ENCODE measurements around the gene IQCK. TPM values are rescaled to one million over a fixed set of nuclear protein-coding genes. Genes with fewer than 3 reads are reported as not detected.

IQCK gene
- total and polyA plus RNA-seq, 4 donors = 4.0 to 10.0 (median 5.7) TPM

DNA sequence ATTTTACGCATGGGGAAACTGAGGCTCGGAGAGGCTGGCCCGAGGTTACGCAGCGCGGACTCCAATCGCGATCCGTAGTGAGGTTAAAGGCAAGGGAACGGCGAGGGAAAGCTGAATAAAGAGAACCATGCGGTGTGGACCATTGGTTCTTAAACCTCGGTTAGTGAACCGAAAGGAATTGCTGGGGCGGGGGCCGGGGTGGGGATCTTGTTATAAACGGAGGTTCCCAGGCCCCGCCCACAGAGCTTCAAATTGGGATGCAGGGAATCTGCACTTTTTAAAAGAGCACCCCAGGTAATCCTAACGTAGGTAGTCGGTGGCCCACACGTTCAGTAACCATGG, 524 bp downstream of the IQCK start:
- Histone ChIP-seq H3K27me3 (ENCODE audit: control insufficient read depth in 1 of 2, insufficient read depth in 2 of 2, low read length in 1 of 2) (no peaks in the 10 kb centered on the region), H3K4me1 (ENCODE audit: control insufficient read depth in 1 of 2, insufficient read depth in 2 of 2, low read length in 2 of 2) (no peaks in the 10 kb centered on the region), H3K27ac (ENCODE audit: low read depth in 1 of 2, low read length in 2 of 2) (no peak overlapping the region), H3K9me3 (ENCODE audit: control insufficient read depth, low read length) (no peaks in the 10 kb centered on the region), H3K36me3 (ENCODE audit: control insufficient read depth in 1 of 2, insufficient read depth in 2 of 2, low read length in 1 of 2) (no peaks in the 10 kb centered on the region), H3K4me3 (ENCODE audit: low read length in 2 of 2) (peak overlapping the region; percentile 71 to 91)
- DNase-seq (no peak), ATAC-seq (ENCODE audit: low FRiP score) (no peak)
- WGBS, 2 donors = 0 to 1% methylated on average over 21 of the region's 21 CpGs
- intact Hi-C loops (cut with DNase I) = loop anchor here (1.0 to 10.0 kb wide), 3 partner anchors 164 to 169 kb away; partner anchors contain the start of genes GPRC5B (in 1 of the 2) and VPS35L (in 1 of the 2)

DNA sequence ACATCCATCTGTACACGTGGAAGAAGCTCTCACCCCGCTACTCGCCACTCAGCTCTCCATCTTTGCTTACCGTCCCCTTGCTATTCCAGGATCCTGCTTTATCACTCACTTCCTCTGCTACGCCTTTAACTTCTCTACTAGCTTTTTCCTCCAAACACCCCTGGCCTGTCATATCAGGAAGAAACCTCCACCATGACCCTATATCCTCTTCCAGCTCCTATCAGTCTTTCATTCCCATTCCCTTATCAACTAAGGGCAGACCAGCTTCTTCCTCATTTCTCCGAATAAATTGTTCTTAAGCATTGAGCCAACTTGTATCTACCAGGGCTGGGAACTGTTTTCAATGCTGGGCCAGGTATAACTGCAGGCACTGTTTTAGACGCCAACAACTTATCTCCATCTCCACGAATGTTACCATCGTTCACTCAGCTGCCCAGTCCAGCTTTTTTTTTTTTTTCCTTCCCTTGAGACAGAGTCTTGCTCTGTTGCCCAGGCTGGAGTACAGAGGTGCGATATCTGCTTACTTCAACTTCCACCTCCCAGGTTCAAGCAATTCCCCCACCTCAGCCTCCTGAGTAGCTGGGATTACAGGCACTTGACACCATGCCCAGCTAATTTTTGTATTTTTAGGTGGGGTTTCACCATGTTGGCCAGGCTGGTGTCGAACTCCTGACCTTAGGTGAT, 4.3 kb downstream of the IQCK start:
- DNase-seq = no peak
- Histone ChIP-seq H3K27me3 (ENCODE audit: control insufficient read depth in 1 of 2, insufficient read depth in 2 of 2, low read length in 1 of 2) (no peaks in the 10 kb centered on the region), H3K27ac (ENCODE audit: low read depth in 1 of 2, low read length in 2 of 2) (no peak overlapping the region), H3K9me3 (ENCODE audit: control insufficient read depth, low read length) (no peaks in the 10 kb centered on the region), H3K4me1 (ENCODE audit: control insufficient read depth in 1 of 2, insufficient read depth in 2 of 2, low read length in 2 of 2) (no peaks in the 10 kb centered on the region), H3K36me3 (ENCODE audit: control insufficient read depth in 1 of 2, insufficient read depth in 2 of 2, low read length in 1 of 2) (no peaks in the 10 kb centered on the region), H3K4me3 (ENCODE audit: low read length in 2 of 2) (no peak overlapping the region)
- WGBS, 2 donors = 78 to 79% methylated on average over 11 of the region's 11 CpGs
- intact Hi-C loops (cut with DNase I) = no loop called here
- no peak for ATAC-seq (ENCODE audit: low FRiP score)

DNA sequence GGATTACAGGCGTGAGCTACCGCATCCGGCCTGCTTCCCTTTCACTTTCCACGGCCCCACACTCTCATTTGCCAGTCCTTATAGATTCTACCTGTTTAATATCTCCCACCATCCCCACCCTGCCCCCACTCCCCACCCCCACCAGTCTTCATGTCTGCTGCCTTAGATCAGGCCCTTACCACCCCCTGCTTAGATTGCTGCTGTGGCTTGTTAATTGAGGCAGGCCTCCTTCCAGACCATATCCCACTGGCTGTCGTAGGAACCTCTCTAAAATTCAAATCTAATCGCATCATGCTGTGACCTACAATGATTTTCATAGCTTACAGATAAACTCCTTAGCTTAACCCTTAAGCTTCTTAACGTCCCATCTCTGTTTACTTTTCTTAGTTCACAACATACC, 4.9 kb downstream of the IQCK start:
- H3K27ac ChIP-seq (ENCODE audit: low read depth in 1 of 2, low read length in 2 of 2) = no peak overlapping the region
- 81 to 82% methylated on average over 7 of the region's 7 CpGs for WGBS, 2 donors
- no peak for DNase-seq
- H3K36me3 ChIP-seq (ENCODE audit: control insufficient read depth in 1 of 2, insufficient read depth in 2 of 2, low read length in 1 of 2) = no peaks in the 10 kb centered on the region
- H3K4me3 ChIP-seq (ENCODE audit: low read length in 2 of 2) = no peak overlapping the region
- no peaks in the 10 kb centered on the region for H3K4me1 ChIP-seq (ENCODE audit: control insufficient read depth in 1 of 2, insufficient read depth in 2 of 2, low read length in 2 of 2)
- intact Hi-C loops (cut with DNase I) = no loop called here
- no peaks in the 10 kb centered on the region for H3K9me3 ChIP-seq (ENCODE audit: control insufficient read depth, low read length)
- no peaks in the 10 kb centered on the region for H3K27me3 ChIP-seq (ENCODE audit: control insufficient read depth in 1 of 2, insufficient read depth in 2 of 2, low read length in 1 of 2)
- ATAC-seq (ENCODE audit: low FRiP score) = no peak

DNA sequence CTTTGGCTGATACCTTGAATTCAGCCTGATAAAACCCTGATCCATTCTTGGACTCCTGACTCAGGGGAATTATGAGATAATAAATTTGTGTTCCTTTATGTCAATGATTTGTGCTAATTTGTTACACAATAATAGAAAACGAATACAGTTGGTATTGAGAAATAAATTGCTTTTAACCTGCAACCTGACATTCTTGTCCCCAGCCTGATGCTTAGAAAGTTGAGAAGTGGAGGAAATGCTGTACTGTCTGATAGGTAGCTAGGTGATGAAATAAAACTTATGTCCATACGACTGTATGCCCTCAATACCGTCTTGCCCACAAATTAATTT, 10.5 kb downstream of the IQCK start:
- no peaks in the 10 kb centered on the region for H3K9me3 ChIP-seq (ENCODE audit: control insufficient read depth, low read length)
- ATAC-seq (ENCODE audit: low FRiP score) = no peak
- no peak overlapping the region for H3K27ac ChIP-seq (ENCODE audit: low read depth in 1 of 2, low read length in 2 of 2)
- no peaks in the 10 kb centered on the region for H3K36me3 ChIP-seq (ENCODE audit: control insufficient read depth in 1 of 2, insufficient read depth in 2 of 2, low read length in 1 of 2)
- no peak for DNase-seq
- H3K4me3 ChIP-seq (ENCODE audit: low read length in 2 of 2) = no peak overlapping the region
- 86 to 91% methylated on average over 3 of the region's 3 CpGs for WGBS, 2 donors
- intact Hi-C loops (cut with DNase I) = no loop called here
- no peaks in the 10 kb centered on the region for H3K4me1 ChIP-seq (ENCODE audit: control insufficient read depth in 1 of 2, insufficient read depth in 2 of 2, low read length in 2 of 2)
- no peaks in the 10 kb centered on the region for H3K27me3 ChIP-seq (ENCODE audit: control insufficient read depth in 1 of 2, insufficient read depth in 2 of 2, low read length in 1 of 2)

DNA sequence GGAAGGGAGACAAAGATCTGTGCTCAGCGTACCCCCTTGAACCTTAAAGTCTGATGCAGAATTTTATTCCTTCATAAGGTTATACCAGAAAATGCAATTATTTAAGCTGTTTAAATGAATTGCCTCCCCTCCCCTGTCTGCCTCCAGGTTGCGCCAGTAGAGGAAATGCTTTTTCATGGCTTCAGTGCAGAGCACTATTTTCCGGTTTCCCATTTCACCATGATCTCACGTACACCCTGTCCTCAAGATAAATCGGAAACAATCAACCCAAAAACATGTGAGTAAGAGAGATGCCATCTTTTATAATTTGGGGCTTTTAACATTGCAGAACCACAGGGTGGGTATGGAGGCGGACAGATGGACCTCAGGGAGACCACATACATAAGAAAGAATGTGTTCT, 15.5 kb downstream of the IQCK start:
- intact Hi-C loops (cut with DNase I) = no loop called here
- no peaks in the 10 kb centered on the region for H3K36me3 ChIP-seq (ENCODE audit: control insufficient read depth in 1 of 2, insufficient read depth in 2 of 2, low read length in 1 of 2)
- H3K27ac ChIP-seq (ENCODE audit: low read depth in 1 of 2, low read length in 2 of 2) = no peak overlapping the region
- DNase-seq (no peak), ATAC-seq (ENCODE audit: low FRiP score) (no peak)
- 96 to 97% methylated on average over 6 of the region's 6 CpGs for WGBS, 2 donors
- H3K9me3 ChIP-seq (ENCODE audit: control insufficient read depth, low read length) = no peaks in the 10 kb centered on the region
- H3K4me3 ChIP-seq (ENCODE audit: low read length in 2 of 2) = no peak overlapping the region
- H3K4me1 ChIP-seq (ENCODE audit: control insufficient read depth in 1 of 2, insufficient read depth in 2 of 2, low read length in 2 of 2) = no peaks in the 10 kb centered on the region
- H3K27me3 ChIP-seq (ENCODE audit: control insufficient read depth in 1 of 2, insufficient read depth in 2 of 2, low read length in 1 of 2) = no peaks in the 10 kb centered on the region

DNA sequence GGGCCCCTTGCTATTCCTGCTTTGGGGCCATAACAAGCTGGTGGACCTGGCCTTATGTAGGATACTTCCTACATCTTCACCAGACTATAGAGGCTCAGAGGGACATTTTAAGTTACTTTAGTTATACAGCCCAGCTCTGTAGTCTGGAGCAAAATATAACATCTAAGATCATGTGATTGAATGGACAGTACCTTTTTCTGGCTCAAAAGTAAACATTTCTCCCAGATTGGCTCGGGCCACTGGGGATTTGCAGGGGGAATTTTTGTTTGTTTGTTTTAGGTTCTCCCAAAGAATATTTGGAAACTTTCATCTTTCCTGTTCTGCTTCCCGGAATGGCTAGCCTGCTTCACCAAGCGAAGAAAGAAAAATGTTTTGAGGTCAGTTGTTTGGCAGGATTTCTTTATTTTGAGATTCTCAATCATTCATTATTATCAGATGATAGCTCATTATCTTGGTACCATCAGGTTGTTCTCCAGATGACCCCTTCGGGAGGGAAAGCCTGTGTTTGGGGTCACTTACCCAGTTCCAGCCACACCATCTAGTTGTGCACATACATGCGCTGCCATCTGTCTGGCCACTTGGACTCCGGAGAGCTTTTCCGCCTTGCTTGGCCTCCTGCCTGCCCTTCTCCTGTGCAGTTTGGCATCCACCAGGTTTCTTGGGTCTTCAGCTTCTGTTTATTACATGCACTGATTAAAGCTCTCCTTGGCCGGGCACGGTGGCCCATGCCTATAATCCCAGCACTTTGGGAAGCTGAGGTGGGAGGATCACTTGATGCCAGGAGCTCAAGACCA, 17.2 kb downstream of the IQCK start:
- Histone ChIP-seq H3K36me3 (ENCODE audit: control insufficient read depth in 1 of 2, insufficient read depth in 2 of 2, low read length in 1 of 2) (no peaks in the 10 kb centered on the region), H3K27me3 (ENCODE audit: control insufficient read depth in 1 of 2, insufficient read depth in 2 of 2, low read length in 1 of 2) (no peaks in the 10 kb centered on the region), H3K9me3 (ENCODE audit: control insufficient read depth, low read length) (no peaks in the 10 kb centered on the region), H3K27ac (ENCODE audit: low read depth in 1 of 2, low read length in 2 of 2) (no peak overlapping the region), H3K4me3 (ENCODE audit: low read length in 2 of 2) (no peak overlapping the region), H3K4me1 (ENCODE audit: control insufficient read depth in 1 of 2, insufficient read depth in 2 of 2, low read length in 2 of 2) (no peaks in the 10 kb centered on the region)
- intact Hi-C loops (cut with DNase I) = no loop called here
- 47 to 55% methylated on average over 9 of the region's 9 CpGs for WGBS, 2 donors
- DNase-seq (no peak), ATAC-seq (ENCODE audit: low FRiP score) (no peak)

DNA sequence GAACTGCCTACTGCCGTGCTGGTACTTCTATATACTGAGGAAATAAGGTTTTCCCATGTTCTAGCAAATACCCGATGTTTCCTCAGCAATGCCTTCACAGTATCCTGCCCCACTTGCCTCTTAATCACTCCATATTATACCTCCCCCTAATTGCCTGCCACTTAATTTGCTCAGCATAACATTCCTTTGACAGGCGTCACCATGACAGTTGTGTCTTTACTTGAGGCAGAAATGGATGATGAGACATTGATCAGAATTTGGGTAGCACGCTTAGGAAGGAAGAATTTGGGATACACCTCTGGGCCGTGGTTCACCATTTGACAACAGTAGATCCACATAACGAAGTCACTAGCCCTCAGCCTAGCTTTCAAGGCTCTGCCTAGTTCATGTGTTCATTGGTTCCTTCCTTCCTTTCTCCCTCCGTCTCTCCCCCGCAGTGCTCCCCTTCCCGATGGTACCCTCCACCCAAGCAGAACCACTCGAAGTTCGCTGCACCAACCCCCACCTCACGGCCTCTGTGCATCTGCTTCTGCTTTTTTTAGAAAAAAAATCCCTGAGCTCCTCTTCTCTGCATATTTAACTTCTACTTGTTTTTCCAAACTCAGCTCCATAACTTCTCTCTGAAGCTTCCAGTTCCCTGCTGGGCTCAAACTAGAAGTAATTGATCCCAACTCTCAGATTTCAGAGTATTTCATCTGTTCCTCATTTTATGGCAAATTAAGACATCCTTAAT, 19.4 kb downstream of the IQCK start:
- intact Hi-C loops (cut with DNase I) = no loop called here
- ATAC-seq (ENCODE audit: low FRiP score) = no peak
- Histone ChIP-seq H3K9me3 (ENCODE audit: control insufficient read depth, low read length) (no peaks in the 10 kb centered on the region), H3K27ac (ENCODE audit: low read depth in 1 of 2, low read length in 2 of 2) (no peak overlapping the region), H3K4me3 (ENCODE audit: low read length in 2 of 2) (no peak overlapping the region), H3K4me1 (ENCODE audit: control insufficient read depth in 1 of 2, insufficient read depth in 2 of 2, low read length in 2 of 2) (no peaks in the 10 kb centered on the region), H3K27me3 (ENCODE audit: control insufficient read depth in 1 of 2, insufficient read depth in 2 of 2, low read length in 1 of 2) (no peaks in the 10 kb centered on the region), H3K36me3 (ENCODE audit: control insufficient read depth in 1 of 2, insufficient read depth in 2 of 2, low read length in 1 of 2) (no peaks in the 10 kb centered on the region)
- 85 to 86% methylated on average over 12 of the region's 12 CpGs for WGBS, 2 donors
- peak in 1 of 2 donors; percentile 63 for DNase-seq

DNA sequence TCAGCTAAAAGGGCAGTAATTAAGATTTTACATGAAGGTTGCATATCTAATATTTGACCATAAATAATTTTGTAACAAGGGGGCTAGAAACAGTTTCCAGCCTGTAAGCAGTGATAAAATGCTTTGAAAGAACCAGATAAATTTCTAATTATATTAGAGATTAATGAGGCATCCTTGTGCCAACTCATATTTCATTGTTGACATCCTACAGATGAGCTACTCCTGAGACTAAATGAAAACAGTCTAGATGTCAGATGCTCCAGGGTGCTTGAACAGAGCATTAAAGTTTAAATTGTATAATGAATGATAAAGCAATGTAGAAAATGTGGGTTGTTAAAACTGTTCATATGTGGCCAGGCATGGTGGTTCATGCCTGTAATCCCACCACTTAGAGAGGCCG, 23.3 kb downstream of the IQCK start:
- no peaks in the 10 kb centered on the region for H3K36me3 ChIP-seq (ENCODE audit: control insufficient read depth in 1 of 2, insufficient read depth in 2 of 2, low read length in 1 of 2)
- no peaks in the 10 kb centered on the region for H3K27me3 ChIP-seq (ENCODE audit: control insufficient read depth in 1 of 2, insufficient read depth in 2 of 2, low read length in 1 of 2)
- ATAC-seq (ENCODE audit: low FRiP score) (no peak), DNase-seq (no peak)
- no peak overlapping the region for H3K4me3 ChIP-seq (ENCODE audit: low read length in 2 of 2)
- 100% methylated on average over 1 of the region's 1 CpG for WGBS, 2 donors
- H3K4me1 ChIP-seq (ENCODE audit: control insufficient read depth in 1 of 2, insufficient read depth in 2 of 2, low read length in 2 of 2) = no peaks in the 10 kb centered on the region
- intact Hi-C loops (cut with DNase I) = no loop called here
- no peaks in the 10 kb centered on the region for H3K9me3 ChIP-seq (ENCODE audit: control insufficient read depth, low read length)
- H3K27ac ChIP-seq (ENCODE audit: low read depth in 1 of 2, low read length in 2 of 2) = no peak overlapping the region

DNA sequence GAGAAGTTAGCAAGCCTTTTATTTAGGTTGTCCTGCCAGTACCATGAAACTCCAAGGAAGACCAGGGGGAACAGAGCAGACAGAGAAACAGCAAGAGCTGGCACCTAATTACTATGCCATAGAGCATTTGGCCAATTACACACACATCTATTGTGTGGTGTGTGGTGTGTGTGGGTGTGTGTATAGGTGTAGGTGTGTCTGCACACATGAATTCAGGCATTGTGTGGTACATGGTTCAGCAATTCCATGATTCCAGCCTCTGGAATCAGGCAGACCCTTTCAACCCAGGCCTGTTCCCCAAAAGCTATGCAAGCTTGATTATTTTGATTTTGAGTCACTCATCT, 25.7 kb downstream of the IQCK start:
- no peak for ATAC-seq (ENCODE audit: low FRiP score)
- Histone ChIP-seq H3K27ac (ENCODE audit: low read depth in 1 of 2, low read length in 2 of 2) (no peak overlapping the region), H3K27me3 (ENCODE audit: control insufficient read depth in 1 of 2, insufficient read depth in 2 of 2, low read length in 1 of 2) (no peaks in the 10 kb centered on the region), H3K4me3 (ENCODE audit: low read length in 2 of 2) (no peak overlapping the region), H3K36me3 (ENCODE audit: control insufficient read depth in 1 of 2, insufficient read depth in 2 of 2, low read length in 1 of 2) (no peaks in the 10 kb centered on the region), H3K9me3 (ENCODE audit: control insufficient read depth, low read length) (no peaks in the 10 kb centered on the region), H3K4me1 (ENCODE audit: control insufficient read depth in 1 of 2, insufficient read depth in 2 of 2, low read length in 2 of 2) (no peaks in the 10 kb centered on the region)
- intact Hi-C loops (cut with DNase I) = no loop called here
- DNase-seq = no peak

All from aorta (tissue), 5 donors.